ENCODE measurements around the gene SMIM14.
"Not testable (repeated sequence)": the region's sequence is repeated elsewhere in the genome, so short reads cannot be mapped to it uniquely, and the experiment has no call there.

Gene SMIM14

DNA sequence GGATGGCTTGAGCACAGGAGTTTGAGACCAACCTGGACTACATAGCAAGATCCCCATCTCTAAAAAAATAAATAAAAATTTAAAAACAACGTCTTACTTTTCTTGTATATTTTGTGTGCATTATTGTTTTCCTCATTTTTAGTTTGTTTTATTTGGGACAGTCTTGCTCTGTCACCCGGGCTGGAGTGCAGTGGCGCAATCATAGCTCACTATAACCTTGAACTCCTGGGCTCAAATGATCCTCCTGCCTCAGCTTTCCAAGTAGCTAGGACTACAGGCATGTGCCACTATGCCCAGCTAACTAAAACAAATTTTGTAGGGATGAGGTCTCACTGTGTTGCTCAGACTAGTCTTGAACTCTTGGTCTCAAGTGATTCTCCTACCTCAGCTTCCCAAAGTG, 9.5 kb upstream of the SMIM14 start:
- FAIRE-seq, result no peak
- DNase-seq (ENCODE audit: low spot score), result no peak

DNA sequence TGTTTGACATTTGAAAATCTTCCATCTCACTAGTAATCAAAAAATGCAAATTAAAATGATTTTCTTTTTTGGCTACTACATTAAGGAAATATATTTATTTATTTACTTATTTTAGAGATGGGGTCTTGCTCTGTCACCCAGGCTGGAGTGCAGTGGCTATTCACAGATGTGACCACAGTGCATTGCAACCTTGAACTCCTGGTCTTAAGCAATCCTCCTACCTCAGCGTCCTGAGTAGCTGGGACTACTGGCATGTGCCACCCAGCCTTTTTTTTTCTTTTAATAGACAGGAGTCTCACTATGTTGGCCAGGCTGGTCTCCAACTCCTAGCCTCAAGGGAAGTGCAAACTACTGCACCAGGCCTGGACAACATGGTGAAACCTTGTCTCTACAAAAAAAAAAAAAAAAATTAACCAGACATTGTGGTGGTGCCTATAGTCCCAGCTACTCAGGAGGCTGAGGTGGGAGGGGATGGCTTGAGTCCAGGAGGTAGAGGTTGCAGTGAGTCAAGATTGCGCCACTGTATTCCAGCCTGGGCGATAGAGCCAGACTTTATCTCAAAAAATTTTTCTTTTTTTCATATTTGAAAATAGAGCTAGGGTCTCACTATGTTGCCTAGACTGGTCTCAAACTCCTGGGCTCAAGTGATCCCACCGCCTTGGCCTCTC, 4.4 kb upstream of the SMIM14 start:
- FAIRE-seq (no peak), DNase-seq (ENCODE audit: low spot score) (no peak)

DNA sequence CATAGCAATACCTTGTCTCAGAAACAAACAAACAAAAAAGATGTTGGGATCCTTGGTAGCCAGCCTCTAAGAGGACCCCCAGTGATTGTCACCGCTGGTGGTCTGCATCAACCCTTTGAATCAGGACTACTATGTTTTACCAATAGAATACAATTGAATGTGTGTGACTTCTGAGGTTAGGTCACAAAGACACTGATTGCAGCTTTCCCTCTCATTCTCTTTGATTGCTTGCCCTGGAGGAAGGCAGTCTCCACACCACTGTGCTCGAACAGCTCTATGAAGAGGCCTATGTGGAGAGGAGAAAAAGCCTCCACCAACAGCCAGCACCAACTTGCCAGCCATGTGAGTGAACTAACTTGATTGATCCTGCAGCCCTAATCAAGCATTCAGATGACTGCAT, 2.8 kb upstream of the SMIM14 start:
- DNase-seq (ENCODE audit: low spot score), result no peak
- no peak for FAIRE-seq

DNA sequence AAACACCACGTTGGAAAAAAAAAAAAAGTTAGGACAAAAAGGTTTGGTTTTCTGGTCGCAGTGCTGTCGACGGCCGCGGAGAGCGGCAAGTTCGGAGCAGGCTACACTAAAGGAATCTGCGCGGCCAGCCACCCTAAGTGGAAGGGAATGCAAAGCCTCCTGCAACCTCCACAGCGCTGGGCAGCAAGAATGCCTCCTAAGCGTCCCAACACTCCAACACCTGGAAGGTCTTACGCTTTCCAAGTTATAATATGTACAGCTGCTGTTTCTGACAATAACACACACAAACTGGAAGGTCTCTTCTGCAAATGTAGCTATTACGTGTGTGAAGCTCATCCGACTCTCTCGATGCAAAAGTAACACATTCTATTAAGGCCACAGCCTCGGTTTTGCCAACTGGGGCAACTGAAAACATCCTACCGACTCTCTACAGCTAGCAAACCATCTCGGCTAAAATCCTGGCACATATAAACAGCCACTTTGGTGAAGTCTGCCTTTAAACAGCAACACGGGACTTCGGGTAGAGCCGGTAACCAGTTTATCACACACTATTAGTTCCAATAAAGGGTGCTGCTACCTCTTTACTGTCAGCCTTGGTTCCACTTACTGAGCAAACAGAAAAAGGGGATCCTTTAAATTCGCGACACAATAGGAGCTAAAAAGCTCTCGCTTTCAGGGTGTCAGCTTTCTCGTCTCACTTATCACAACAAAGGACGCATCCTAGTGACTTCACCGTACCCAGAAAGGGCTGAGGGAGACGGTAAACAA, 895 bp downstream of the SMIM14 start:
- peak; percentile 47 for DNase-seq (ENCODE audit: low spot score)
- FAIRE-seq, result no peak

DNA sequence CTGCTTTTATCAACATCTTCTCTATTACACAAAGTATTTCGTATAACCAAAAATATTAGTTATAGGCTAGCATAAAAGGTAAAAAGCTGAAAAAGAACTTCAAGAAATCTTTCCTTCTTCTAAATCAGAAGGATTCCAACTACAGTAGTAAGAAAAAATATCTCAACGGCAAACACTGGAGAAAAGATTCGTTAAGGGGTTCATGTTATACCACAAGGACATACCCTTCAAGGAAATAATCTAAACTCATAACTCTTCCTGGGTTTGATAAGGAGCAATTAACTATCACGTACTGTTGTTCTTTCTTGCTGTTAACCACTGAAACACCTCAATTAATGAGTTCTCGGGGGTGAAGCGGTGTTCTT, 1.5 kb downstream of the SMIM14 start:
- DNase-seq (ENCODE audit: low spot score) (no peak), FAIRE-seq (no peak)

DNA sequence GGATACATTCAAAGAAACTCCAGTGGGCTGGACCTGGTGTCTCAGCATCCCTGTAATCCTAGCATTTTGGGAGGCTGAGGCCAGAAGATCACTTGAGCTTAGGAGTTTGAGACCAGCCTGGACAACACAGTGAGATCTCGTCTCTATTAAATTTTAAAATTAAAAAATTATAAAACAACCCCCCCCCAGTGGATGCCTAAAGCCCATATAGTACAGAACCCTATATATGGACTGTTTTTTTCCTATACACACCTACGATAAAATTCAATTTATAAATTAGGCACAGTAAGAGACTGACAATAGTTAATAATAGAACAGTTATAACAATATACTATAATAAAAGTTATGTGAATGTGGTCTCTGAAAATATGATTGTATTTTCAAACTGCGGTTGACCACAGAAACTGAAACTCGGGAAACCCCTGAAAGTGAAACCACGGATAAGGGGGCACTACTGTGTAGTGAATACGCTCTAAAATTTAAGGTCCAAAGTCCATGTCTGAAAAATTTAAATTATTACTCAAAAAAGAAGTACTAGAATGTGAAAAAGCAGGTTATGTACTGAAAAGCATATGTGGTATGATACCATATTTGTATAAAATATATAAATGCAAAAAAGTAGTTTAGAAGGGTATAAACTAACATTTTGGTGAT, 2.0 kb downstream of the SMIM14 start:
- peak; percentile 27 for DNase-seq (ENCODE audit: low spot score)
- peak; percentile 72 for FAIRE-seq

DNA sequence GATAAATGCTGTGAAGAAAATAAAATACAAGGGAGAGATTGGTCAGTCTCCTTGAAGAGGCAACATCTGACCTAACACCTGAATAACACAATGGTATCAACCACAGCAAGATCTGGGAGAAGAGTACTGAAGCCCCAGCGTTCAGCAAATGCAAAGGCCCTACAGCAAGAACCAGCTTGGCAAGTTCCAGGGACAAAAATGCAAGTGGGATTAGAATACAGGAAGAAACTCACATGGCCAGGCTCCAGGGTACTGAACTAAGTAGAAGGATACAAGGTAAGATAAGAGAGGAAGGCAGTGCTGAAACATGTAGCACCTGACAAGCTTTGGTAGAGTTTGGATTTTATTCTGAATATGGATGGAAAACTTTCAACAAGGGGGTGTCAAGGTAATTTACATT, 3.6 kb downstream of the SMIM14 start:
- DNase-seq (ENCODE audit: low spot score), result no peak
- no peak for FAIRE-seq

DNA sequence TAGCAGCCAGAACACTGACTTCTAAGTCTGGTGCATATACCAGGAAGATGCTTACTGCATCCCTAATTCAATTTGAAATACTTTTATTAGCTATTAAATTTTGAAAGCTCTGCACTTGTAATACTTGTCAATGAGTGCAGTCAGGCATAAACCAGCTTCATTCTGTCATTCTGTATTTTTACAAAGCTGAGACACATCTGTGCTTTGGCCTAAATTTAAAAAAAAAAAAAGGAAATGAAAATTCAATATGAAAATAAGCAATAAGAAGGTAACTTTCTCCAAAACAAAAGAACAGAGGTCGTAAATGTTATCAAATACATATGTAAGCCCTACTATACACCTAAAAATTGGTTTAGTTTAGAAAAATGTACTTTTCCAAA, 7.0 kb downstream of the SMIM14 start:
- FAIRE-seq (no peak), DNase-seq (ENCODE audit: low spot score) (no peak)

DNA sequence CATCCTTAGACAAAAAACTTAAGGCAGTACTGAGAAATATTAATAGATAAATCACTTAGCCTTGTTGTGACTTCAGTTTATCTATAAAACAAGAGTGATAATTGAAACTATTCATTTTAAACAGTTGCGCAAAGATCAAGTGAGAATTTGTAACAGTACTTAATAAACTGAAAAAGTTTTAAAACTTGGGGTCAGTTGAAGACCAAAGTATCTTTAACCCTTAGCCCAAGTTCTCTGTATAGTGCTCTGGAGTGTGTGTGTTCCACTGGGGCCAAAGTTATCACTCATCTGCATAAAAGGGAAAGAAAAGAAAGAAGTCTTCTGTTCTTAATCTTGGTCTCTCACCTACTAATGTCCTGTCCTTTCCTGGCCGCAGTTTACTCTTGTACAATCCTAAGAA, 11.3 kb downstream of the SMIM14 start:
- DNase-seq (ENCODE audit: low spot score) (no peak), FAIRE-seq (no peak)

DNA sequence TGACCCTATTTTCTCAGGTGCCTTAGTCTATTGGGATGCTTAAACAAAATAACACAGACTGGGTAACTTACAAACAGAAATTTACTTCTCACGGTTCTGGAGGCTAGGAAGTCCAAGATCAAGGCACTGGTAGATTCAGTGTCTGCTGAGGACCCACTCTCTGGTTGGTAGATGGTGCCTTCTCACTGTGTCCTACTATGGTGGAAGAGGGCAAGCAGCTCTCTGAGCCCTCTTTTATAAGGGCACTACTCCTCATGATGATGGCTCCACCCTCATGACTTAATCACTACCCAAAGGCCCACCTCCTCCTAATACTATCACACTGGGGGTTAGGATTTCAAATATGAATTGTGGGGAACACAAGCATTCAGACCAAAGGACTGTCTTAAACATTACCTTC, 11.8 kb downstream of the SMIM14 start:
- DNase-seq (ENCODE audit: low spot score) (no peak), FAIRE-seq (no peak)

DNA sequence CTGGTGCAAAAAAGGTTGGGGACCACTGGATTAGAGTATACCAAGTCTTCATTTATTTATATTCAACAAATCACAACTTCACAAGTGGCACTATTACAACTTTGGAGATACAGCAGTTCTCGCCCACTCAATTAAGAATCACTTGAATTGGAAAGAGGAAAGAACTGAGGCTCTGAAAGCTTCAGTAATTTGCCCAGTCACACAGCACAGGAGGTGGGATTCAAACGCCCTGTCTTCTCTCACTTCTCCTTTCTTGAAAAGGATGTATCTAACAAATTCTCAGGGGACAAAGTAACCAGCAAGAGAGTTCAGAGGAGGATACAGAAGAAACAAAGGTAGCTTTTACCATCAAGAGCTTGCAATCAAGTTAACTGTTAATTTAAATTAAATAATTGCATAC, 12.4 kb downstream of the SMIM14 start:
- DNase-seq (ENCODE audit: low spot score) (no peak), FAIRE-seq (no peak)

DNA sequence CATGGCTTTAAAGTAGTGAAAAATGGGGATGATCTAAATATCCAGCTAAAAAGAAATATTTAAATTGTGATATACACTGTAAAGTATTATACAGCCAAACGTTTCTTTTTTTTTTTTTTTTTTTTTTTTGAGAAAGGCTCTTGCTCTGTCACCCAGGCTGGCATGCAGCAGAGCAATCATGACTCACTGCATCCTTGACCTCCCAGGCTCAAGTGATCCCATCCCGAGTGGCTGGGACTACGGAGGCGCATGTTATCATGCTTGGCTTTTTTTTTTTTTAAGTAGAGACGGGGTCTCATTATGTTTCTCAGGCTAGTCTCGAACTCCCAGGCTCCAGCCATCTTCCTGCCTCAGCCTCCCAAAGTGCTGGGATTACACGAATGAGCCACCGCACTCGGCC, 17.1 kb downstream of the SMIM14 start:
- FAIRE-seq (peak; percentile 92), DNase-seq (ENCODE audit: low spot score) (peak; percentile 84)

DNA sequence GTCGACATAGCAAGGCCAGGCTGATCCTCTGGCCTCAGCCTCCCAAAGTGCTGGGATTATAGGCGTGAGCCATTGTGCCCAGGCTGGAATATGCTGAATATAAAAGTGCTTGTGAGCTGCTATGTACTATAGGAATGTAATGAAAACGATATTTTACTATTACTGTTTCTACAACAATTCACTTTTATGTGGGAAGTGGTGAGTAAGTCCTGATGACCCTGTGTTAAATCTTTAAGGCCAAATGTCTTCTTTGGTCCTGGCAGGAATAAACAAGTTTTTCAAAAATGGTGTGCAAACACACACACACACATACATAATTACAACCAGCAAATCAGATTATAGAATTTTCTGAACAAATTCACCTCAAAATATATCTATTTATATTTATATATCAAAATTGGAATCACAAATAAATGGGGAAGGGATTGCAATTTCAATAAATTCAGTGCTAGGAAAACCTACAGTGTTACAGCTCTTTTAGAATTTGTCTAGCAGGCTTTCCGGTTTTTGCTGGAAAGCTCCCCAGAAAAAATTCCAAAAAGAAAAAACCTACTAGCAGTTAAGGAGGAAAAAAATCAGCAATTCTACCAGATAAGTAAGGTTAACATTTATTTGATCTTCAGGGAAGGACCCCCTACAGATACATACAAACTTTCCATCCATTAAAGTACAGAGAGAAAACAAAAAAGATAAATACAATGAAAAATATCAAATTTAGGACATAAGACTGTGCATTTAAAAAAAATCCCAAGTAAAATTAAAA, 17.9 kb downstream of the SMIM14 start:
- FAIRE-seq (no peak), DNase-seq (ENCODE audit: low spot score) (no peak)

DNA sequence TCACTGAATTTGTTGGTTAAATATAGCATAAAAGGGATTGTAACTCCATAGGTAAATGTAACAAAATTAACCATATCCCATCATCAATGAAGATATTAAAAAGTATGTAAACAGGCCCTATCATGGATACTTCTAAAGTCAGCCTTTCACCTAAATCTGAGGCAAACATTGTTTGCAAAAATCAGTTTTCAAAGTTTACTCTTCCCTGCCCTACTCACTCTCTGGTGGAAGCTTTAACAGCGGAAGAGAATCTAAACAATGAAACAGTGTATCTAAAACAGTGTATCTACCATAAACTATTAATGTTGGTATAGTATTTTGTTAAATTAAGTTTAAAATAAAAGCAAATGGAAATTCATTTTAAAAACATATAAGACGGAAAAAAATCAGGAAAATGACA, 21.1 kb downstream of the SMIM14 start:
- peak; percentile 24 for FAIRE-seq

DNA sequence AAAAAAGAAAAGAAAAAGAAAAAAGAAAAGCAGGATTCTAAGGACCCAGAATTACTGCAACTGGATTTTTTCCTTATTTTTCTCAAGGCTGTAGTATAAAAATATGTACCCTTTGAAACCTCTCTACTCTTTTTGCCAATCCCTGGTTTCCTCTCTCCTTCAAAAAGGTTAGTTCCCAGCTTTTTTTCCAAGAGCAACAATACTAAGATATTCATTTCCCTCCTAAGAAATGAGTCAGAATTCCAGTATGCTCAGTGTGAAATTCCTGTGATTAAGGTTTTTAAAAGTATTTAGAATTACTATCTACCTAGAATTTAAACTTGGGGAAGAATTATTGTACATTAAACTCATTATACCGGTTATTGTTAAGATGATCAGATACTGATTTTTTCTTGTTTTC, 22.0 kb downstream of the SMIM14 start:
- FAIRE-seq, result peak; percentile 86
- peak; percentile 41 for DNase-seq (ENCODE audit: low spot score)

More for the DNA sequence above, 21.1 kb downstream of the SMIM14 start:
- no peak for DNase-seq (ENCODE audit: low spot score)

DNA sequence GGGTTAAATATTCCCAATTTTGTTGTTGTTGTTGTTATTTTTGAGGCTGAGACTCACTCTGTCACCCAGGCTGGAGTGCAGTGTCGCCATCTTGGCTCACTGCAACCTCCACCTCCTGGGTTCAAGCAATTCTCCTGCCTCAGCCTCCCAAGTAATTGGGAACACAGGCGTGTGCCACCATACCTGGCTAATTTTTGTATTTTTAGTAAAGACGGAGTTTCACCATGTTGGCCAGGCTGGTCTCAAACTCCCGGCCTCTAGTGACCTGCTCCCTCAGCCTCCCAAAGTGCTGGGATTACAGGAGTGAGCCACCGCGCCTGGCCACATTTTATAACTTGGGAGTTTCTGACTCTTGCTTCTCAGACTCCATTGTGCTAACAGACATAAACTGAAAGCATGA, 22.6 kb downstream of the SMIM14 start:
- not testable (repeated sequence) for FAIRE-seq; DNase-seq (ENCODE audit: low spot score)

DNA sequence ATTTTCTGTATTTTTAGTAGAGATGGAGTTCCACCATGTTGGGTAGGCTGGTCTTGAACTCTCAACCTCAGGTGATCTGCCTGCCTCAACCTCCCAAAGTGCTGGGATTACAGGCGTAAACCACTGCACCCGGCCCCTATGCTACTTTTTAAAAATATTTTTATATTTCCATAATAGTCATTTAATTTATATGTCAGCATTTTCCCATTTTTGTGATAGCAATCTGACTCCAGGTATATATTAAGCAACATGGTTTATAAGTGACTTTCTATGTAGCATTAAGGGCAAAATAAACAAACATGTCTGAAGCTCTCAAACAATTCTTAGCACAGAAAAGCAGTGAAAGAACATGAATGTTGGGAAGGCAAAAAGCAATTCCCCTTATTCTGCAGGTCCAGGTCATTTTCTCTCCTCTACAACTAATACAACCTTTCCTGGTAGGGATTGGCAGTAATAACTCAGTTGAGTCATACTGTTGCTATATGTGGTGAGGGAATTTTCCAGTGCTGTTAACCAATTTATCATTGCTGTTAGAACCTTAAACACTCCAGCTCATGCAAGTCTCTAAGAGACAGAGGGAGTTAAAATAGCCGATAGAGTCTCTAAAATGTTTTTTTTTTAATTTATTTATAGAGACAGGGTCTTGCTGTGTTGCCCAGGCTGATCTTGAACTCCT, 24.0 kb downstream of the SMIM14 start:
- DNase-seq (ENCODE audit: low spot score) (peak; percentile 80), FAIRE-seq (peak; percentile 93)

DNA sequence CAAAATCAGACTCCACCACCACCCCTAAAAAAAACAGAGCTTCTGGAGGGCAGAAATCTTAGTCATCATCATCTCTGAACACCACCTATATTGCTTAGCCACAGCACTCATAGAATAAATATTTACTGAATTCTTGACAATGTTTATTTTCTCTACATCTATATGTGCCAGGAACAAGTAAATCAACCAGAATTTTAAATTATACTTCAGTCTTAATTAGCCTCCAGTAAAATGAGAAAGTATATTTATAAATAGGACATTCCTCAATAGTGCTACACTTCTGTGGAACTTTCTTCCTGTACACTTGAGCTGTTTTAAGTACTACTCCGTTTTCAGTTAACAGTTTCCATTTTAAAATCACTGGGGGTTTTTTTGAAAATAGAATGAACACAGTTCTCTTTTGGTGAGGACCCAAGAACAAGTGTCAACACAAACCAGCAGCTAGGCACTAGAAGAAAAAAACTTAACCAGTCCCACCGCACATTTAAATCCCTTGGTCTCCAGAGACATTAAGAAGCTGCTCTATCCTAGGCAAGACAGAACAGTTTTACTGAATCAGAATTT, 25.5 kb downstream of the SMIM14 start:
- FAIRE-seq, result no peak
- no peak for DNase-seq (ENCODE audit: low spot score)

DNA sequence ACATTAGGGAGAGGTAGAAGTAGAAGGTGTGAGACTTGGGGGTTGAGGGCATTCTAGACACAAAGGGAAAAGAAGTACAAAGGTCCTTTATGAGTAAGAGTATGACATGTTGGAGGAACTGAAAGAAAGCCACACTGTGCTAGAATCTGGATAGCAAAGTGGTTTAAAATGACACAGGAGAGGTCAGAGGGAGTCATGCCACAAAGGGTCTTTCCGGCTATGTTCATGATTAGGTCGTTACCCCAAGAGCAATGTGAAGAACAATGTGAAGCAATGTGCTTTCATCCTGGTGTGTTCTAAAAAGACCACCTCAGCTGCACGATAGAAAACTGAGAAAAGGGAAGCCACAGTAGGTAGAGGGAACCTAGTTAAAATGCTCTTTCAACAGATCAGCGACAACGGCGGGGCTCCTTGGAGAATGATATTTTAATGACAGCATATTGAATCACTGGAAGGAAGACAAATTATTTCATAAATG, 29.2 kb downstream of the SMIM14 start:
- FAIRE-seq (peak; percentile 75), DNase-seq (ENCODE audit: low spot score) (peak; percentile 77)

DNA sequence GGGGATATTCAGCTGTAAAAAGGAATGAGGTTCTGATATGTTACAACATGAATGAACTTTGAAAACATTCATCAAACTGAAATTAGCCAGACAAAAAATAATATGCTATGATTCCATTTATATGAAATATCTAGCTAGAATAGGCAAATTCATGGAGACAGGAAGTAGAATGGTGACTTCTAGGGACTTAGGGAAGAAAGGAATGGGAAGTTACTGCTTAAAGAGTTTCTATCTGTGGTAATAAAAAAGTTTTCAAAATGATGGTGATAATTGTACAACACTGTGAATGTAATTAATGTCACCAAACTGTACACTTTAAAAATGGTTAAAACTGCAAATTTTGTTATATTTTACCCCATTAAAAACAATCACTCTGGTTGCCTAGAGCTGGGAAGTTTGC, 30.2 kb downstream of the SMIM14 start:
- DNase-seq (ENCODE audit: low spot score) (no peak), FAIRE-seq (peak; percentile 26)

DNA sequence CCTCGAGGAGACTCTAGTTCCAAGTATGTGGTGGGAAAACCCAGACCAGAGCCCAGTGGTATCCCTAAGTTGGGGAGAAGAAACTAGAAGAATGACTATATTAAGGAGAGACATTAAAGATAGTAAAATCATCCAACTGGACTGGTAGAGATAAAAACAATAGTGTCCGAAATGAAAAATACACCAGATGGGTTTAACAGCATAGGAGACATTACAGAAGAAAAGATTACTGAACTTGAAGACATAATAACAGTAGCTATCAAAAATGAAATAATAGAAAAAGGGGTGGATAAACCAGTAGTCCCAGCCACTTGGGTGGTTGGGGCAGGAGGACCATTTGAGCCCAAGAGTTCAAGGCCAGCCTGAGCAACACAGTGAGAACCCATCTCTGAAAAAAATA, 31.9 kb downstream of the SMIM14 start:
- no peak for FAIRE-seq
- no peak for DNase-seq (ENCODE audit: low spot score)

All from RCC 7860 (cell line).